GM19328 (cell line): ENCODE data around the gene TFCP2L1.
"Not testable (repeated sequence)": the region's sequence is repeated elsewhere in the genome, so short reads cannot be mapped to it uniquely, and the experiment has no call there.

Source experiments
- ATAC-seq: cut with Tn5 transposase; IDR thresholded peaks from one replicate; pipeline ENCODE4 v1.9.1; 2021; ENCODE audit warnings: mild to moderate bottlenecking, moderate library complexity; ENCODE audit not compliant: unreplicated experiment

The TFCP2L1 gene

GRCh38 chr2:121284463-121285449 is at the start of gene TFCP2L1:
Gene TFCP2L1 (minus strand): TSS chr2:121285202. CDS start chr2:121285109, 93 bp downstream.
- ATAC-seq, result no peak

GRCh38 chr2:121333834-121334558 is 49.0 kb upstream of the TFCP2L1 start:
- peak; percentile 68 for ATAC-seq

GRCh38 chr2:121333231-121333630 is 48.2 kb upstream of the TFCP2L1 start:
- ATAC-seq, result no peak

GRCh38 chr2:121331324-121331723 is 46.3 kb upstream of the TFCP2L1 start:
- not testable (repeated sequence) for ATAC-seq

GRCh38 chr2:121330921-121331320 is 45.9 kb upstream of the TFCP2L1 start:
- no peak for ATAC-seq

- ATAC-seq, result no peak
Measured at GRCh38 chr2:121329786-121330185, 44.8 kb upstream of the TFCP2L1 start.

GRCh38 chr2:121326628-121327027 is 41.6 kb upstream of the TFCP2L1 start:
- no peak for ATAC-seq

GRCh38 chr2:121324601-121325000 is 39.6 kb upstream of the TFCP2L1 start:
- no peak for ATAC-seq

- ATAC-seq, result no peak
Measured at GRCh38 chr2:121321476-121321875, 36.5 kb upstream of the TFCP2L1 start.

GRCh38 chr2:121319941-121320340 is 34.9 kb upstream of the TFCP2L1 start:
- no peak for ATAC-seq

GRCh38 chr2:121316986-121317385 is 32.0 kb upstream of the TFCP2L1 start:
- ATAC-seq, result no peak

- not testable (repeated sequence) for ATAC-seq
Measured at GRCh38 chr2:121313701-121314100, 28.7 kb upstream of the TFCP2L1 start.

GRCh38 chr2:121309801-121310200 is 24.8 kb upstream of the TFCP2L1 start:
- no peak for ATAC-seq

GRCh38 chr2:121309323-121309722 is 24.3 kb upstream of the TFCP2L1 start:
- no peak for ATAC-seq

- no peak for ATAC-seq
Measured at GRCh38 chr2:121307048-121307447, 22.0 kb upstream of the TFCP2L1 start.

GRCh38 chr2:121304941-121305340 is 19.9 kb upstream of the TFCP2L1 start:
- no peak for ATAC-seq

- no peak for ATAC-seq
Measured at GRCh38 chr2:121303531-121304263, 18.7 kb upstream of the TFCP2L1 start.

- not testable (repeated sequence) for ATAC-seq
Measured at GRCh38 chr2:121301190-121301589, 16.2 kb upstream of the TFCP2L1 start.

- ATAC-seq, result no peak
Measured at GRCh38 chr2:121298476-121298875, 13.5 kb upstream of the TFCP2L1 start.

GRCh38 chr2:121297866-121298265 is 12.9 kb upstream of the TFCP2L1 start:
- ATAC-seq, result not testable (repeated sequence)

GRCh38 chr2:121297217-121297830 is 12.3 kb upstream of the TFCP2L1 start:
- no peak for ATAC-seq
